Measurements from ENCODE around the gene GOLGA6L10.
"Not testable (repeated sequence)": the region's sequence is repeated elsewhere in the genome, so short reads cannot be mapped to it uniquely, and the experiment has no call there.

Gene GOLGA6L10

DNA sequence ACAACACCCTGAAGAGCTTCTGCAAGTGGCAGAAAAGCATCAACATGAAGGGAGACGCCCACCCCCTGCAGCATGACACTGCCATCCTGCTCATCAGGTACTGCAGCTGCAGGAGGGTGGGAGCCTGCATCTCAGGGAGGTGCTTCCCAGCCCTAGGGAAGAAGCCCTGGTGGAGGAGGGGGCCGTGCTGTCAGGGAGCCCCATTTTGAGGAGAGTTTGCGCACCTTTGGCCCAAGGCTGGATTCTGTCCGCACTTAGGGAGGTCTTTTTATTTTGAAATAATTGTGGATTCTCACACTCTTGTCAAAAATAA lies 44.5 kb downstream of the GOLGA6L10 start:
- no peak overlapping the region for H3K27ac ChIP-seq
- TF ChIP-seq, protein P1, sequence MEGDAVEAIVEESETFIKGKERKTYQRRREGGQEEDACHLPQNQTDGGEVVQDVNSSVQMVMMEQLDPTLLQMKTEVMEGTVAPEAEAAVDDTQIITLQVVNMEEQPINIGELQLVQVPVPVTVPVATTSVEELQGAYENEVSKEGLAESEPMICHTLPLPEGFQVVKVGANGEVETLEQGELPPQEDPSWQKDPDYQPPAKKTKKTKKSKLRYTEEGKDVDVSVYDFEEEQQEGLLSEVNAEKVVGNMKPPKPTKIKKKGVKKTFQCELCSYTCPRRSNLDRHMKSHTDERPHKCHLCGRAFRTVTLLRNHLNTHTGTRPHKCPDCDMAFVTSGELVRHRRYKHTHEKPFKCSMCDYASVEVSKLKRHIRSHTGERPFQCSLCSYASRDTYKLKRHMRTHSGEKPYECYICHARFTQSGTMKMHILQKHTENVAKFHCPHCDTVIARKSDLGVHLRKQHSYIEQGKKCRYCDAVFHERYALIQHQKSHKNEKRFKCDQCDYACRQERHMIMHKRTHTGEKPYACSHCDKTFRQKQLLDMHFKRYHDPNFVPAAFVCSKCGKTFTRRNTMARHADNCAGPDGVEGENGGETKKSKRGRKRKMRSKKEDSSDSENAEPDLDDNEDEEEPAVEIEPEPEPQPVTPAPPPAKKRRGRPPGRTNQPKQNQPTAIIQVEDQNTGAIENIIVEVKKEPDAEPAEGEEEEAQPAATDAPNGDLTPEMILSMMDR (conservative IDR thresholded peaks at IDR 0.05): no peak
- no peak for TF ChIP-seq ZFX (IDR thresholded peaks at IDR 0.05)

DNA sequence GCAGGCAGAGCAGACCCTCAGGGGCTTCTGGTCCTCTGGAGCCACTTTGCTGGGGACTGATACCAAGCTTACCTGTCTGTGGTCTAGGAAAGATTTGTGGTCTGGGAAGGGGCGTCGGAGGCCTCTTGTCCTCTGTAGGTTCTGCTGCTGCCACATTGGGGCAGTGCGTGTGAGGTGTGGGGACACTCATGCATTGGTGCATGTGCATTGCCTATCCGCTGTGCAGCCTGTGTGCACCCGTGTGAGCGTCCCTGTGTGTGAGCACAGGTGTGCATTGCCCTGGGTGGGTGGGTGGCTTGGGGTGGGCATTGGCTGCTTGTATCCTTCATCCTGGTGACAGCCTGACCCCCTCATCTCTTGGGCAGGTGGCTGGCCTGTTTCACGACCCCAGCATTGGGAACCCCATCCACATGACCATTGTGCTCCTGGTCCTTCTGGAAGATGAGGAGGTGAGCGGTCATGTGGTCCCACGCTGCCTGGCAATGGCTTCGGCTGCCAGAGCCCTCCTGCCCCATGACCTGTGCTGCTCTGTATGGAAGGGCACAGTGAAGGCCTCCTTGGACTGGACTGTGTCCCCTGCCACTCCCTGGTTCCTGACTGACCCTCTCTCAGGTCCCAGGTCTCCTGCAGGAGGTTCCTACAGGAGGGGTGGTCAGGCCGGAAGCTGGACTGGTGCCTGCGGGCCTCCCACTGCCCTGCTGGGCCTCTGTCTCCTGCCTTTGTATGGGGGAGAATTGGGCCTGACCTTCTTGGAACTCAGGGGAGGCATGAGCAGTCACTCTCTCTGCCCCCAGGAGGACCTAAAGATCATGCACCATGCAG lies 45.1 kb downstream of the GOLGA6L10 start:
- H3K27ac ChIP-seq: no peak overlapping the region
- no peak for TF ChIP-seq ZFX (IDR thresholded peaks at IDR 0.05)
- TF ChIP-seq, protein P1 (conservative IDR thresholded peaks at IDR 0.05): no peak

DNA sequence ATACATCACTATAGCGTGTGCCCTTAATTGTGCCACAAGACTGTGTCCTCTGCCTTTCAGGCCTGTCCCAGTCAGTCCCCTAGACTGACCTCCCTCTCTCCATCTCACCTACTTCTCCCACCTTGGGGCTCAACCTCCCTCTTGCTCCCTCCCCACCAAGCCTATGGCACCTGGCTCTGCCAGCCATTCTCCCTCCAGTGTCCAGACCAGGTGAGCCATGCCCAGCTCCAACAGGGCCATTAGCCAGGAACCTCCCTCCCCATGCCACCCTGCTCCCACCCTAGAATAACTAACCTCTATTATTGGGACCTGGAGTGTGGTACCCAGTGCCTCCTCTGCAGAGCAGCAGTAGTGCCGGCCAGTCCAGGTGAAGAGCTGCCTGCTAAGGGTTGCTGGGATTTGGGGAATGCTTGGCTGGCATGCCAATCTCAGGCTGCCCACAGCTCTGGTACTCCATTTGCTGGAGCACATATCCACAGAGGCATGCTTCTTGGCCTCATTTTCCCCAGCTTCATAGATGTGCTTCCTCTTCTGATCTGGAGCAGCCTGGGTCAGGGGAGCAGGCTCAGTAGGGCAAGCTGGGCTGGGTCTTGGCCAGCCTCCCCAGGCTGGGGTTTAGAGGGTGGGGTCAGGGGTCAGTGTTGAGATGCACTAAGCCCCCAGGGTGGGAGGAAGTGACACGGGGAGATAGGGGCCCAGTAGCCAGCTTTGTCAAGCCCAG lies 47.8 kb downstream of the GOLGA6L10 start:
- no peak overlapping the region for H3K27ac ChIP-seq
- TF ChIP-seq, protein P1 (conservative IDR thresholded peaks at IDR 0.05): no peak
- no peak for TF ChIP-seq ZFX (IDR thresholded peaks at IDR 0.05)

DNA sequence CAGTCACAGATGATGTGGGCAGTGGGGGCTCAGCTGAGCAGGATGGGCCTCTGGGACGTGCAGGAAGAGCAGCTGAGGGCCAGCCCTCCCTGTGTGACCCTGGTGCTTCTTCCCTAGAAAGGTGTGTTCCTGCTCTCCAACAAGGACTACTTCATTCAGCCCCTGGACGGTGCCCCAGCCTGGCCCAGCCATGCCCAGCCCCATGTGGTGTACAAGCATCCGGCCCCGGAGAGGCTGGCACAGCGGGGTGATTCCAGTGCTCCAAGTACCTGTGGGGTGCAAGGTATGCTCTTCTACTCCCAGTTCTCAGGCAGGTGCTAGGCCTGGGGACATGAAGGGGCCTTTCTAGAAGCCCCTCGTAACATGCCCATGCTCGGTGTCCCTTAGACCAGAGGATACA lies 48.4 kb downstream of the GOLGA6L10 start:
- no peak overlapping the region for H3K27ac ChIP-seq
- TF ChIP-seq ZFX (IDR thresholded peaks at IDR 0.05): no peak
- TF ChIP-seq, protein P1 (conservative IDR thresholded peaks at IDR 0.05): no peak

DNA sequence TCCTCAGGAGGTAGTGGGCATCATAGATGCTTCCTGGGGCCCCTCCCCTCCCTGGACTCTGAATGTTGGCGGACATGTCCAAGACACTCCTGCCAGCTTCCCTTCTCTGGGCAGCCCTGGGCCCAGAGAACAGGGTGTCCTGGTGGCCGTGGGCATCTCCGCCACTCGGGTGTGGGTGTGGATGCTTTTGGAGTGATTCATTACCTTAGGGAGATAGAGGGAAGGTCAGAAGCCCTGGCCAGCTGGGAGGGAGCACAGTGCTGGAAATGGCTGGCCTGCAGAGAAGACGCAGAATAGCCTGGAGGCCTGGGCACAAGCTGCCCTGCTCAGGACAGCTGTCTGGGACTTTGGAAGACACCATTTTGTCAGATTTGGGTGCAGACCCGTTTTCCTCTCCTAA lies 48.9 kb downstream of the GOLGA6L10 start:
- H3K27ac ChIP-seq: not testable (repeated sequence)

DNA sequence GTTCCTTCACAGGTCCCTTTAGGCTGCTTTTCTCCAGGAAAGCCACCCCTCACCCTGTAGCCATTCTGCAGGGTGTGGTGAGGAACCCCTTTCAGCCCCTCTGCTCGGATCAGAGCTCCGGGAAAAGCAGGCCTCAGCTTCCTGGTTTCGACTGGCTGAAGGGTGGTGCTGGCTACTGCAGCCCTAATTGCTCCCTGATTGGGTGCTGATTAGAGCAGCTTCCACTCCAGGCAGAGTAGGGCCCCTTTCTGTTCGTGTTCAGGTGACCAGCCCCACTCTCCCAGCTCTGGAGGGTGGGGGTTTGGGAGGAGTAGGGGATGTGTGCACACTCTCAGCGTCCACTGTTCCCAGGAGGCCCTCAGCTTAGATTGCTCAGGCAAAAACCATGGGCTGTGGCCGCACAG lies 49.8 kb downstream of the GOLGA6L10 start:
- H3K27ac ChIP-seq: not testable (repeated sequence)

DNA sequence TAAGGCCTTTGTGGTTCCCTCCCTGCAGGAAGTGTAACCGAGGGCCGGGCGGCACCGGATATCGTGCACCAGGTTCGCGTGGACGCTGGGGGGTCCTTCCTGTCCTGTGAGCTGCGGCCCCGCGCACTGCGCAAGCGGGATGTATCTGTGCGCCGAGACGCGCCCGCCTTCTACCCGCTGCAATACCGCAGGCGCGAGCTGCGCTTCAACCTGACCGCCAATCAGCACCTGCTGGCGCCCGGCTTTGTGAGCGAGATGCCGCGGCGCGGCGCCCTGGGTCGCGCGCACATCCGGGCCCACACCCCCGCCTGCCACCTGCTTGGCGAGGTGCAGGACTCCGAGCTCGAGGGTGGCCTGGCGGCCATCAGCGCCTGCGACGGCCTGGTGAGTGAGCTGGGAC lies 50.8 kb downstream of the GOLGA6L10 start:
- H3K27ac ChIP-seq: no peak overlapping the region
- TF ChIP-seq ZFX (IDR thresholded peaks at IDR 0.05): no peak
- TF ChIP-seq, protein P1 (conservative IDR thresholded peaks at IDR 0.05): no peak

DNA sequence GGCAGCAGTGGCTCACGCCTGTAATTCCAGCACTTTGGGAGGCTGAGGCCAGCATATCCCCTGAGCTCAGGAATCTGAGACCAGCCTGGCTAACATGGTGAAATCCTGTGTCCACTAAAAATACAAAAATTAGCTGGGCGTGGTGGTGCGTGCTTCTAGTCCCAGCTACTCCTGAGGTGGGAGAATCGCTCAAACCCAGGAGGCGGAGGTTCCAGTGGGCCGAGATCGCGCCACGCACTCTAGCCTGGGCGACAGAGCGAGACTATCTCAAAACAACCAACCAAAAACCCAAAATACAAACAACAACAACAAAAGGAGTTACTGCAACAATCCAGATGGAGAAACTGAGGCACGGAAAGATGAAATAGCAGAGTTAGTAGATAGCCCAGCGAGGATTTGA lies 51.2 kb downstream of the GOLGA6L10 start:
- TF ChIP-seq ZFX (IDR thresholded peaks at IDR 0.05): no peak
- TF ChIP-seq, protein P1 (conservative IDR thresholded peaks at IDR 0.05): no peak
- no peak overlapping the region for H3K27ac ChIP-seq

Data from C4-2B (cell line).